Stomach (tissue), 4 donors: ENCODE data around the gene CFAP74.

Source experiments
- EP300 ChIP-seq: sonication (generic); formaldehyde crosslinking; IDR thresholded peaks from one replicate; pipeline ENCODE4 v1.6.1; 2017; ENCODE audit warnings: antibody characterized with exemption
- POLR2A ChIP-seq, 4 donors: fragments of 450-650 bp; IDR thresholded peaks; one replicate each; pipeline ENCODE4 v1.6.1; 2016; ENCODE audit warnings: antibody characterized with exemption in 4 of 4, control low read depth in 2 of 4, mild to moderate bottlenecking in 1 of 4, moderate library complexity in 1 of 4
- POLR2AphosphoS5 ChIP-seq, 3 donors: sonication (generic); formaldehyde crosslinking; IDR thresholded peaks; one replicate each; pipeline ENCODE4 v1.6.1; 2016; ENCODE audit warnings: antibody characterized with exemption in 3 of 3
- TF ChIP-seq, protein P1 (sequence below), 7 experiments: fragments of 450-650 bp in 4 of 7; fragments of 200-600 bp in 3 of 7; sonication (generic) in 3 of 7; IDR thresholded peaks; one replicate each; pipeline ENCODE4 v1.5.1; 2016 to 2019; ENCODE audit warnings: antibody characterized with exemption in 7 of 7, control low read depth in 2 of 7, mild to moderate bottlenecking in 1 of 7

DNA sequence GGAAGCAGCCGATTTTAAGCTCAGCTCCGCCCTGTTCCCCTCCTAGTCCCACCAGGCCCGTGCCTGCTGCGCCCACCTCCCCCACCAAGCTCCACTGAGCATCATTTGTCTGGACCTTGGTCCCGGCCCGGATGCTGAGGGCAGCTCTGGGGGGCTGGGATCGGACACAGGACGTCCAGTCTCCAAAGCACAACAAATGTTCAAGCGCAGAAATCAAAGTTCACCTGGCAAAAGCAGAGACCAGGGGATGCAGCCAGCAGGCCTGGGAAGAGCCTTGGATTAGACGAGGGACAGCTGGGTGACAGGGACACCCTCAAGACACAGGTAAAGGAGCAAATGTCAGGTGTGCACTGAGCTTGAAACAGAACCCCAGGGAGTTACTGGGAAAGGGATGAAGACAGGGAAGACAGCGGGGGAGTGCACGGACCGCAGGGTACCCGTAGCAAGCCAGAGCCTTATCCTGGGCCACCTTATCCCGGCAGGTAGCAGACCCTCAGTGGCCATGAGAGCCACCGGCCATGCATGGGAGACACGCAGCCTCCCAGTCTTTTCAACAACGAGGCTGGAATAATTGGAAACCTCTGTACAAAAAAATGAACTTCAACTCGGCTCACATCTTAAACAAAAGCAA is 62.3 kb downstream of the CFAP74 start:
- TF ChIP-seq, protein P1, sequence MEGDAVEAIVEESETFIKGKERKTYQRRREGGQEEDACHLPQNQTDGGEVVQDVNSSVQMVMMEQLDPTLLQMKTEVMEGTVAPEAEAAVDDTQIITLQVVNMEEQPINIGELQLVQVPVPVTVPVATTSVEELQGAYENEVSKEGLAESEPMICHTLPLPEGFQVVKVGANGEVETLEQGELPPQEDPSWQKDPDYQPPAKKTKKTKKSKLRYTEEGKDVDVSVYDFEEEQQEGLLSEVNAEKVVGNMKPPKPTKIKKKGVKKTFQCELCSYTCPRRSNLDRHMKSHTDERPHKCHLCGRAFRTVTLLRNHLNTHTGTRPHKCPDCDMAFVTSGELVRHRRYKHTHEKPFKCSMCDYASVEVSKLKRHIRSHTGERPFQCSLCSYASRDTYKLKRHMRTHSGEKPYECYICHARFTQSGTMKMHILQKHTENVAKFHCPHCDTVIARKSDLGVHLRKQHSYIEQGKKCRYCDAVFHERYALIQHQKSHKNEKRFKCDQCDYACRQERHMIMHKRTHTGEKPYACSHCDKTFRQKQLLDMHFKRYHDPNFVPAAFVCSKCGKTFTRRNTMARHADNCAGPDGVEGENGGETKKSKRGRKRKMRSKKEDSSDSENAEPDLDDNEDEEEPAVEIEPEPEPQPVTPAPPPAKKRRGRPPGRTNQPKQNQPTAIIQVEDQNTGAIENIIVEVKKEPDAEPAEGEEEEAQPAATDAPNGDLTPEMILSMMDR (IDR thresholded peaks at IDR 0.05): no peak
- TF ChIP-seq POLR2A (IDR thresholded peaks at IDR 0.05) (no peak), EP300 (no peak), POLR2AphosphoS5 (IDR thresholded peaks at IDR 0.05) (no peak)
